Tibial nerve (tissue), 4 donors: ENCODE results near the gene SCG3.

Source experiments
- CTCF ChIP-seq, 5 experiments: fragments of 200-600 bp in 3 of 5; fragments of 450-650 bp in 2 of 5; sonication (generic) in 3 of 5; IDR thresholded peaks; one replicate each; pipeline ENCODE4 v1.5.1; 2016 to 2019; ENCODE audit warnings: antibody characterized with exemption in 5 of 5, mild to moderate bottlenecking in 3 of 5, moderate library complexity in 2 of 5
- EP300 ChIP-seq, 2 donors: sonication (generic); formaldehyde crosslinking; IDR thresholded peaks; one replicate each; pipeline ENCODE4 v1.6.1; 2017; ENCODE audit warnings: antibody characterized with exemption in 2 of 2, mild to moderate bottlenecking in 1 of 2
- POLR2A ChIP-seq, 2 donors: fragments of 450-650 bp; IDR thresholded peaks; one replicate each; pipeline ENCODE4 v1.6.1; 2017; ENCODE audit warnings: antibody characterized with exemption in 2 of 2, mild to moderate bottlenecking in 2 of 2, moderate library complexity in 2 of 2

DNA sequence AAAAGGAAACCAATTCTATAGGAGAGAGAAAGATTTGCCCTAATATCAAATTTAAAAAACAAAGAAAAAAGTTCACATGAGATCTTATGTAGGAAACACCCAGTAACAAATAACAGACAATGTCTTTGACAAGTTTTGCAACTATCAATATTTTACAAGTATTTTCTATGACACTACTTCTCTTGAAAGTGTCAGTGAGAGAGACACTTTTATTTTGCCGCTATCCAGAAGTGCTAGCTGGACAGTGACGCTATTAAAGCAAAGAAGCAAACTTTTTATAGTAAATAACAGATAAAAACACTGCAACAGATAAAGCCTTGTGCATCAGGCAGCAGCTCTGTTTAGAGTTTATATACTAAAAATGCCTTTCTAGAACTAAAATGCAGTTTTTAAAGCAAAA, 42.9 kb downstream of the SCG3 start:
- TF ChIP-seq CTCF (IDR thresholded peaks at IDR 0.05) = no peak
- TF ChIP-seq EP300 (IDR thresholded peaks at IDR 0.05) = no peak
- no peak for TF ChIP-seq POLR2A (IDR thresholded peaks at IDR 0.05)
